LNCAP (cell line): ENCODE measurements around the gene TSPAN7.

Experiments
- TF ChIP-seq, protein P1 (sequence below): fragments of 450-650 bp; IDR thresholded peaks from 2 replicates; pipeline ENCODE4 v1.5.1; 2017; ENCODE audit warnings: mild to moderate bottlenecking

Gene TSPAN7

GRCh38 chrX:38596939-38597338 lies 35.6 kb downstream of the TSPAN7 start:
- TF ChIP-seq, protein P1, sequence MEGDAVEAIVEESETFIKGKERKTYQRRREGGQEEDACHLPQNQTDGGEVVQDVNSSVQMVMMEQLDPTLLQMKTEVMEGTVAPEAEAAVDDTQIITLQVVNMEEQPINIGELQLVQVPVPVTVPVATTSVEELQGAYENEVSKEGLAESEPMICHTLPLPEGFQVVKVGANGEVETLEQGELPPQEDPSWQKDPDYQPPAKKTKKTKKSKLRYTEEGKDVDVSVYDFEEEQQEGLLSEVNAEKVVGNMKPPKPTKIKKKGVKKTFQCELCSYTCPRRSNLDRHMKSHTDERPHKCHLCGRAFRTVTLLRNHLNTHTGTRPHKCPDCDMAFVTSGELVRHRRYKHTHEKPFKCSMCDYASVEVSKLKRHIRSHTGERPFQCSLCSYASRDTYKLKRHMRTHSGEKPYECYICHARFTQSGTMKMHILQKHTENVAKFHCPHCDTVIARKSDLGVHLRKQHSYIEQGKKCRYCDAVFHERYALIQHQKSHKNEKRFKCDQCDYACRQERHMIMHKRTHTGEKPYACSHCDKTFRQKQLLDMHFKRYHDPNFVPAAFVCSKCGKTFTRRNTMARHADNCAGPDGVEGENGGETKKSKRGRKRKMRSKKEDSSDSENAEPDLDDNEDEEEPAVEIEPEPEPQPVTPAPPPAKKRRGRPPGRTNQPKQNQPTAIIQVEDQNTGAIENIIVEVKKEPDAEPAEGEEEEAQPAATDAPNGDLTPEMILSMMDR: no peak

- TF ChIP-seq, protein P1: no peak
These were observed 38.7 kb downstream of the TSPAN7 start for GRCh38 chrX:38599796-38600755.

GRCh38 chrX:38601866-38602265 lies 40.5 kb downstream of the TSPAN7 start:
- TF ChIP-seq, protein P1: no peak

DNA sequence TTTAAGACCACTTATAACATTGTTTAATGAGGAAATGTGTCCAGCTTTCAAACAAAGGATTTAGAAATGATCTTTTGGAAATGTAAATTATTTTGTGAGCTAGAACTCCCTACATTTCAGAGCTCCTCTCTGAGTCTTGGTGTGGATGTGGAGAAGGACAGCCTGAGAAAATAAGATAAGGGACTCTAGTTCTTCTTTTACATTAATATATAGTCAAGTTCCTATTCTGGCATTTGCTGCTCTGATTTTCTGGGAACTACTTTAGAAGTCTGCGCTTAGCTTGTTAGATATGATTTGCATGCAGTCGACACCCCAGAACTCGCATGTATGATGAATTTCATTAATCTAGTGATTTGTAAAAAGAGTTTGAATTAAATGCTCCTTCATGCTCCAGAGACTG lies 45.5 kb downstream of the TSPAN7 start:
- TF ChIP-seq, protein P1: no peak

DNA sequence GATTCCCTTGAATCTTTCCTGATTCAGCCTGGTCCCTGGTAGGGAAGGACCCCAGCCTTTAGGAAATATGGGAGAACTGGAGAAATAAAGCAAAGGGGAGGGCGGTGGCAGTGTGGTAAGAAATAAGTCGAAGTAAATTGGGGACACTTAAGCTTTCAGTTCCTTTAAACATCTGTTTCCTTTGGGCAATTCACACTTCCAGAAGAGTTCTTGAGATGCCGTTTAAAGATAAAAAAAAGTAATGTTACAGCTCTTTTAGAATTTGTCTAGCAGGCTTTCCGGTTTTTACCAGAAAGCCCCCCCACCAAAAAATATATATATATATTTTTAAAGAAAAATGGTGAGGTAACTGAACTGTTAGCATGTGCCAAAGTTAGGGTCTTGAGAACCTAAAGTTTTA lies 46.6 kb downstream of the TSPAN7 start:
- TF ChIP-seq, protein P1: no peak

DNA sequence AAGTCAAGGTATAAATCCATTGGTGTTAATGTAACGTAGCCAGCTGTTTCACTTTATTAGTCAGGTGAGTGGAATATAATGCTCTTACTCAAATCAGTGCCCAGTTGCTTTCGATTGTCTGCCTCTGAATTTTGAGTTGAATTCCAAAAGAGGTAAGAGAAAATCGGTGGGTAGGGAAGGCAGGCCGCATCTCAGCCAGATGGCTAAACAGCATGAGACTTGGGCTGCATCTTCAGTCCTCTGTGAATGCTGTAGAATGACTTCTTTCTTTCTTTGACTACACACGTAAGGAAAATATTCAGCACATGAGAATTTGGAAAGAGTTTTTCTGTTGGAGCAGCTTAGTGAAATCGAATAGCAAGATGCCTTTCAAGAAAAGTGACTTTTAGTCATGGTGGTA lies 49.5 kb downstream of the TSPAN7 start:
- TF ChIP-seq, protein P1: no peak

DNA sequence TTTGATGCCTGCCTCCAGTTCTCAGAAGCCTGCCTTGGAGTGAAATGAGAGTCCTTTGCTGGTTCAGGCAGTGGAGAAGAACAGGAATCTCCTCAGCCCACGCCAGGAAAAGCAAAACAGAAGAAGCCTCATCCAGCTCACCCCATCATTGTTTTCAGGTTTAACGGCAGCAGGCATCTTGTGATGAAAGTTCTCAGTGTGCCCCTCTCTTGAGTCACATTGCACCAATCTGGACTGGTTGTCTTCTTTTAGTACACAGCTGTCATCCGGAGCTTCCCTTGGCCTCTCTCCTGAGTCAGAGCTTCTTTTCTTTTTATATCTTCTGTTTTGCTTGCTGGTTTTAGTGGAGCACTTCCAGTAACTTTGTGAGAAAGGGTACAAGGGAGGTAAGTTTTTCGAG lies 50.9 kb downstream of the TSPAN7 start:
- TF ChIP-seq, protein P1: no peak
